ENCODE results near the gene RAB38.

Gene RAB38

GRCh38 chr11:88193278-88193677 is 18.0 kb upstream of the RAB38 start:
- Histone ChIP-seq H3K9me3 (ENCODE audit: control insufficient read depth, insufficient read depth, low read length) (0 out of 2 replicates have a peak, but pooled peaks cover 3% of the 10 kb centered on the region), H3K27ac (ENCODE audit: low read depth, low read length) (no peak overlapping the region), H3K4me3 (ENCODE audit: low read depth, low read length) (no peak overlapping the region), H3K36me3 (ENCODE audit: control insufficient read depth, insufficient read depth, low read length) (no peaks in the 10 kb centered on the region), H3K27me3 (ENCODE audit: control insufficient read depth, insufficient read depth, low read length) (no peaks in the 10 kb centered on the region), H3K9ac (ENCODE audit: low read depth, low read length) (no peak overlapping the region), H3K4me1 (ENCODE audit: control insufficient read depth, insufficient read depth, low read length) (no peaks in the 10 kb centered on the region)

GRCh38 chr11:88188932-88189253 is 13.7 kb upstream of the RAB38 start:
- H3K9me3 ChIP-seq (ENCODE audit: control insufficient read depth, insufficient read depth, low read length) = no peaks in the 10 kb centered on the region
- no peak overlapping the region for H3K9ac ChIP-seq (ENCODE audit: low read depth, low read length)
- H3K27ac ChIP-seq (ENCODE audit: low read depth, low read length) = no peak overlapping the region
- H3K4me1 ChIP-seq (ENCODE audit: control insufficient read depth, insufficient read depth, low read length) = no peaks in the 10 kb centered on the region
- no peak overlapping the region for H3K4me3 ChIP-seq (ENCODE audit: low read depth, low read length)
- no peaks in the 10 kb centered on the region for H3K36me3 ChIP-seq (ENCODE audit: control insufficient read depth, insufficient read depth, low read length)
- no peaks in the 10 kb centered on the region for H3K27me3 ChIP-seq (ENCODE audit: control insufficient read depth, insufficient read depth, low read length)

DNA sequence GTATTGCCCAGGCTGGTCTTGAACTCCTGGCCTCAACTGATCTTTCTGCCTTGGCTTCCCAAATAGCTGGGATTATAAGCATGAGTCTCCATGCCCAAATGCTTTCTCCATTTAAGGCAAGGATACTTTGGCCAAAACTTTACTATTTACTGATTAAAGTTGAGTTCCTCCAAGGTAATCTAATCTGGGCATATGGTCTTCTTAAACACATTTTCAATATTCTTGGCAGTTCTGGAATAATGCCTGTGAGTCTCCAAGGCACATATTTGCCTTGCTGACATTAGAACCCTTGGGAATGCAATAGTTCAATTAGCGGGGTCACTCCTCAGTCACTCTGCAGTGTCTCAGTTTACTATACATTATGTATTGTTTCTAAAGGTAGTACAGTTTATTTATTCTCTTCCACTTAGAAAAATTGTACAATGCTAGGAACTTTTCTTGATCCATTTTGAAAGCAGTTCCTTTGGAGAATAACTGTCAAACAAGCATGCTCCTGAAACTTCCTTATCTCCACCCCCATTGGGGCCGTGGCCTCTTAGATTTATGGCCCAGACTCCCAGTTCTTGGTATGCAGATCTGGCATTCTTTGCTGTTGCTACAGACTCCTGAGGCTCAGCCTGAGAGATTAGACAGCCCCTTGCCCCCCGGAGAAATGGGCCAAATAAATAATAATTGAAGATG is 13.1 kb upstream of the RAB38 start:
- no peaks in the 10 kb centered on the region for H3K27me3 ChIP-seq (ENCODE audit: control insufficient read depth, insufficient read depth, low read length)

GRCh38 chr11:88183233-88183632 is 8.0 kb upstream of the RAB38 start:
- Histone ChIP-seq H3K4me3 (ENCODE audit: low read depth, low read length) (no peak overlapping the region), H3K9ac (ENCODE audit: low read depth, low read length) (no peak overlapping the region), H3K9me3 (ENCODE audit: control insufficient read depth, insufficient read depth, low read length) (no peaks in the 10 kb centered on the region), H3K4me1 (ENCODE audit: control insufficient read depth, insufficient read depth, low read length) (peaks cover 10% of the 10 kb centered on the region), H3K27ac (ENCODE audit: low read depth, low read length) (no peak overlapping the region), H3K36me3 (ENCODE audit: control insufficient read depth, insufficient read depth, low read length) (no peaks in the 10 kb centered on the region), H3K27me3 (ENCODE audit: control insufficient read depth, insufficient read depth, low read length) (no peaks in the 10 kb centered on the region)

More for the DNA sequence above, 13.1 kb upstream of the RAB38 start:
- Histone ChIP-seq H3K27ac (ENCODE audit: low read depth, low read length) (no peak overlapping the region), H3K4me1 (ENCODE audit: control insufficient read depth, insufficient read depth, low read length) (no peaks in the 10 kb centered on the region), H3K9me3 (ENCODE audit: control insufficient read depth, insufficient read depth, low read length) (no peaks in the 10 kb centered on the region), H3K9ac (ENCODE audit: low read depth, low read length) (no peak overlapping the region), H3K36me3 (ENCODE audit: control insufficient read depth, insufficient read depth, low read length) (no peaks in the 10 kb centered on the region), H3K4me3 (ENCODE audit: low read depth, low read length) (no peak overlapping the region)

DNA sequence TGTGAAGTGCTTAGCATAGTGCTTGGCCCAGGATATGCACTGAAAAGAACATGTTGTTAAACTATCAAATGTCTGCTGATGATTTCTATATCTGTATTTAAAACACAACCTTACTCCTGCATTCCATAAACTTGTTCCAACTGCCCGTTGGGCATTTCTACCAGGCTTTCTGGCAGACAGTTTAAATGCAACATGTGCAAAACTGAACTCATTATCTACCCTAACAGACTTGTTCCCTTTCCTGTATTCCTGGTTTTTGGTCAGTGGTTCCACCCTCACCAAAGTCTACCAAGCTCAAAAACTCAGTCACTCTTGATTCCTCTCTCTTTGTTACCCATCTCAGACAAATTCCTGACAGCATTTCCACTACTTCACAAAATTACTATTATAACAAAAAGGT is 6.5 kb upstream of the RAB38 start:
- Histone ChIP-seq H3K27ac (ENCODE audit: low read depth, low read length) (no peak overlapping the region), H3K27me3 (ENCODE audit: control insufficient read depth, insufficient read depth, low read length) (no peaks in the 10 kb centered on the region), H3K9me3 (ENCODE audit: control insufficient read depth, insufficient read depth, low read length) (no peaks in the 10 kb centered on the region), H3K4me1 (ENCODE audit: control insufficient read depth, insufficient read depth, low read length) (peaks cover 10% of the 10 kb centered on the region), H3K9ac (ENCODE audit: low read depth, low read length) (no peak overlapping the region), H3K4me3 (ENCODE audit: low read depth, low read length) (no peak overlapping the region), H3K36me3 (ENCODE audit: control insufficient read depth, insufficient read depth, low read length) (no peaks in the 10 kb centered on the region)

DNA sequence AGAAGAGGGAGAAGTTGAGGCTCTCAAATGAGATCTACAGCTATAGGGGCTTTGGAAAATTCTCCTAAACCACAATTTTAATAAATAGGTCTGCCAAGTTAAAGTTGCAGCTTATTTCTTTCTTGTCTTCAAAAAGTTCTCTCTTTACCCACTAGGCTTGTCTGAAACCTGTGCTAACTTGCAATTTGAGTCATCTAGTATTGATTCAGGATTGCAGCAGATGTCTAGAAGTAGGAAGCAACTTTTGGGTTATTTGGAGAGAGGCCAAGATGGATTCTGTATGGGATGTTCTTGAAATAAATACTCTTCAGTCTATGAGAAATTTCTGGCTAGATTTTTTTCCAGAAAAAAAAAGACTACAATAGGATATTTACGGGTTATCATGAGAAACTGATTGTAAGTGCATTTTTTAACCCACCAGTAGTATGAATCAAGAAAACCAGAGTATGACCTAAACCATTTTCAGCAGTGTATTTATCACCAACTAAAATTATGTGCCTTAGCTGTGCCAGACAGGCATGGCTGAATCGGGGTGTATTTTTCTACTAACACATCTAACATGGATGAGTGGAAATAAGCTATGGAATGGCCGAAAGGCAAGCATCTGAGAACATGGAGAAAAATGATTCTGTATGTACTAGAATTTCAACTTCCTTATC is 4.9 kb upstream of the RAB38 start:
- Histone ChIP-seq H3K4me1 (ENCODE audit: control insufficient read depth, insufficient read depth, low read length) (peaks cover 16% of the 10 kb centered on the region), H3K9me3 (ENCODE audit: control insufficient read depth, insufficient read depth, low read length) (no peaks in the 10 kb centered on the region), H3K27ac (ENCODE audit: low read depth, low read length) (no peak overlapping the region), H3K36me3 (ENCODE audit: control insufficient read depth, insufficient read depth, low read length) (no peaks in the 10 kb centered on the region), H3K9ac (ENCODE audit: low read depth, low read length) (no peak overlapping the region), H3K27me3 (ENCODE audit: control insufficient read depth, insufficient read depth, low read length) (no peaks in the 10 kb centered on the region), H3K4me3 (ENCODE audit: low read depth, low read length) (no peak overlapping the region)

DNA sequence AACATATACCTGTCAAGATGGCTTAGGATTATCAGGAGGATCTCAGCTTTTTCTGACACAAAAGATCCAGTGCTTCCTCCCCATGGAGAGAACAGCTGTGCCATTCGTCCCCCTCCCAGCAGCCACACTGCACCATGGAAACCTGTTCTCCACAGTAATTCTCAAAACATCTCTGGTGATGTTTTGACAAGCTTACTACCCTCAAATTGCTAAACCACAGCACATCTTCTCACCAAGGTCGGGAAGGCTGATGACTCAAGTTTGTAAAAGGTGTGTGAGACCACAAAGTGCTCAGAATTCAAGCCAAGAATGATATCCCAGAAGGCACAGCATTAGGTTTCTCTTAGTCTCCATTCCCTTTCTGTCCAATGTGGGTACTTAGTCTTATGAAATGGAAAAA is 3.9 kb upstream of the RAB38 start:
- H3K9me3 ChIP-seq (ENCODE audit: control insufficient read depth, insufficient read depth, low read length) = no peaks in the 10 kb centered on the region
- no peak overlapping the region for H3K27ac ChIP-seq (ENCODE audit: low read depth, low read length)
- no peak overlapping the region for H3K9ac ChIP-seq (ENCODE audit: low read depth, low read length)
- no peaks in the 10 kb centered on the region for H3K36me3 ChIP-seq (ENCODE audit: control insufficient read depth, insufficient read depth, low read length)
- no peak overlapping the region for H3K4me3 ChIP-seq (ENCODE audit: low read depth, low read length)
- H3K4me1 ChIP-seq (ENCODE audit: control insufficient read depth, insufficient read depth, low read length) = peaks cover 22% of the 10 kb centered on the region
- no peaks in the 10 kb centered on the region for H3K27me3 ChIP-seq (ENCODE audit: control insufficient read depth, insufficient read depth, low read length)

- H3K4me3 ChIP-seq (ENCODE audit: low read depth, low read length) = no peak overlapping the region
Observed at GRCh38 chr11:88178191-88178590, 2.9 kb upstream of the RAB38 start.

GRCh38 chr11:88175569-88176075 is 379 bp upstream of the RAB38 start:
- H3K27ac ChIP-seq (ENCODE audit: low read depth, low read length) = no peak overlapping the region
- no peaks in the 10 kb centered on the region for H3K27me3 ChIP-seq (ENCODE audit: control insufficient read depth, insufficient read depth, low read length)
- H3K4me3 ChIP-seq (ENCODE audit: low read depth, low read length) = peak overlapping the region; percentile 64
- H3K36me3 ChIP-seq (ENCODE audit: control insufficient read depth, insufficient read depth, low read length) = no peaks in the 10 kb centered on the region
- no peaks in the 10 kb centered on the region for H3K9me3 ChIP-seq (ENCODE audit: control insufficient read depth, insufficient read depth, low read length)
- H3K4me1 ChIP-seq (ENCODE audit: control insufficient read depth, insufficient read depth, low read length) = peaks cover 22% of the 10 kb centered on the region
- no peak overlapping the region for H3K9ac ChIP-seq (ENCODE audit: low read depth, low read length)

More at GRCh38 chr11:88178191-88178590, 2.9 kb upstream of the RAB38 start:
- Histone ChIP-seq H3K36me3 (ENCODE audit: control insufficient read depth, insufficient read depth, low read length) (no peaks in the 10 kb centered on the region), H3K4me1 (ENCODE audit: control insufficient read depth, insufficient read depth, low read length) (peaks cover 22% of the 10 kb centered on the region), H3K27me3 (ENCODE audit: control insufficient read depth, insufficient read depth, low read length) (no peaks in the 10 kb centered on the region), H3K27ac (ENCODE audit: low read depth, low read length) (no peak overlapping the region), H3K9me3 (ENCODE audit: control insufficient read depth, insufficient read depth, low read length) (no peaks in the 10 kb centered on the region), H3K9ac (ENCODE audit: low read depth, low read length) (no peak overlapping the region)

DNA sequence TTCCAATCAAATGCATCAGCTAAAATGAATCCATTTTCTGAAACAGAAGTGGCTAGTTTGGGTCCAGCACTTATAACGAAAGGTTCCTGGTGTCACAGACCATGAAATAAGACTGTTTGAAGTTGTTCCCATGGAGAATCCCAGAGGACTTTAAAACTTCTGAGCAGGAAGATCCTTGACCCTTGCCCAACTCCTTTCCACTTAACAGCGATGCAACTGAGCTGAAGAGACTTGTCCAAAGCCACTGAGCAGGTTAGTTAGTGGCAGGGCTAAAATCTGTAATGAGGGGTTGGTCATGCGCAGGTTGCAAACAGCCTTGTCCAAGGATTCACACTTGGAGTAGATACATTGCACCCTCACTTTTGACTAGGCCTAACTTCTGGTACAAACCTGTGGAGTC is 1.3 kb downstream of the RAB38 start:
- Histone ChIP-seq H3K4me1 (ENCODE audit: control insufficient read depth, insufficient read depth, low read length) (peaks cover 12% of the 10 kb centered on the region), H3K27ac (ENCODE audit: low read depth, low read length) (no peak overlapping the region), H3K27me3 (ENCODE audit: control insufficient read depth, insufficient read depth, low read length) (no peaks in the 10 kb centered on the region), H3K4me3 (ENCODE audit: low read depth, low read length) (peak overlapping the region; percentile 64; the same call in 1 of the 2 replicates), H3K9me3 (ENCODE audit: control insufficient read depth, insufficient read depth, low read length) (no peaks in the 10 kb centered on the region), H3K9ac (ENCODE audit: low read depth, low read length) (no peak overlapping the region), H3K36me3 (ENCODE audit: control insufficient read depth, insufficient read depth, low read length) (no peaks in the 10 kb centered on the region)

GRCh38 chr11:88171982-88172381 is 3.3 kb downstream of the RAB38 start:
- Histone ChIP-seq H3K27me3 (ENCODE audit: control insufficient read depth, insufficient read depth, low read length) (no peaks in the 10 kb centered on the region), H3K27ac (ENCODE audit: low read depth, low read length) (no peak overlapping the region), H3K9ac (ENCODE audit: low read depth, low read length) (no peak overlapping the region), H3K4me3 (ENCODE audit: low read depth, low read length) (no peak overlapping the region), H3K9me3 (ENCODE audit: control insufficient read depth, insufficient read depth, low read length) (no peaks in the 10 kb centered on the region), H3K36me3 (ENCODE audit: control insufficient read depth, insufficient read depth, low read length) (no peaks in the 10 kb centered on the region), H3K4me1 (ENCODE audit: control insufficient read depth, insufficient read depth, low read length) (peaks cover 12% of the 10 kb centered on the region; the same call in 1 of the 2 replicates)
